ENCODE measurements around the gene STX19. TPM values are rescaled to one million over a fixed set of nuclear protein-coding genes. Genes with fewer than 3 reads are reported as not detected.

The STX19 gene
- total RNA-seq, 1 experiment from 2014 or later = not detected

DNA sequence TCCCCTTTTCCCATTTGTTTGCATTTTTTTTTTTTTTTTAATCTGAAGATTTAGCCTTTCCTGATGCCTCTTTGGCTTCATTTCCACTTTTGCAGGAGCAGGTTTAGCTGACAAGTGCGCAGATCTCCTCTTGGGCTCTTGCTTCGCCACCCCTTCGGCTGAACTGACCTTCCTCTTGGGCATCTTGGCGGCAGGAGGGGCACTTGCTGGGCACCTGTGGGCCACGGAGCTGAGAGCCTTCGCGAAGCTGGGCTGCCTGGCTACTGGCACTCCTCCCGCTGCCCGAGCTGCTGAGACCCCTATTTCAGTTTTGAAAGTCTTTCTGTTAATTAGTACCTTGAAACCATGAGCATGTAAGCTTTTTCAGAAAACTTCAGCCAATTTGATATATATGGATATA is 39.6 kb downstream of the STX19 start:
- Histone ChIP-seq H3K27me3 (replicated peaks; ENCODE audit: insufficient read depth, low read depth, low read length, poor library complexity) (no peaks in the 10 kb centered on the region), H3K4me3 (ENCODE audit: low read depth, low read length, poor library complexity, severe bottlenecking) (no peak overlapping the region), H3K4me1 (ENCODE audit: insufficient read depth, low read length, poor library complexity, severe bottlenecking) (peaks cover 25% of the 10 kb centered on the region), H3K27ac (ENCODE audit: low read depth, low read length, poor library complexity, severe bottlenecking) (peak overlapping the region; percentile 17), H3K36me3 (ENCODE audit: insufficient read depth, low read length, poor library complexity, severe bottlenecking) (no peaks in the 10 kb centered on the region), H3K9me3 (ENCODE audit: low read depth, low read length, poor library complexity, severe bottlenecking) (no peaks in the 10 kb centered on the region)
- TF ChIP-seq, protein P1, sequence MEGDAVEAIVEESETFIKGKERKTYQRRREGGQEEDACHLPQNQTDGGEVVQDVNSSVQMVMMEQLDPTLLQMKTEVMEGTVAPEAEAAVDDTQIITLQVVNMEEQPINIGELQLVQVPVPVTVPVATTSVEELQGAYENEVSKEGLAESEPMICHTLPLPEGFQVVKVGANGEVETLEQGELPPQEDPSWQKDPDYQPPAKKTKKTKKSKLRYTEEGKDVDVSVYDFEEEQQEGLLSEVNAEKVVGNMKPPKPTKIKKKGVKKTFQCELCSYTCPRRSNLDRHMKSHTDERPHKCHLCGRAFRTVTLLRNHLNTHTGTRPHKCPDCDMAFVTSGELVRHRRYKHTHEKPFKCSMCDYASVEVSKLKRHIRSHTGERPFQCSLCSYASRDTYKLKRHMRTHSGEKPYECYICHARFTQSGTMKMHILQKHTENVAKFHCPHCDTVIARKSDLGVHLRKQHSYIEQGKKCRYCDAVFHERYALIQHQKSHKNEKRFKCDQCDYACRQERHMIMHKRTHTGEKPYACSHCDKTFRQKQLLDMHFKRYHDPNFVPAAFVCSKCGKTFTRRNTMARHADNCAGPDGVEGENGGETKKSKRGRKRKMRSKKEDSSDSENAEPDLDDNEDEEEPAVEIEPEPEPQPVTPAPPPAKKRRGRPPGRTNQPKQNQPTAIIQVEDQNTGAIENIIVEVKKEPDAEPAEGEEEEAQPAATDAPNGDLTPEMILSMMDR (conservative IDR thresholded peaks at IDR 0.05; ENCODE audit: low read depth, low read length) = no peak
- no peak for TF ChIP-seq EZH2 (IDR thresholded peaks at IDR 0.05; ENCODE audit: borderline replicate concordance, low read depth, low read length, poor library complexity, severe bottlenecking)
- CTCF ChIA-PET = no interaction called here
- BruUV-seq (replicated peaks) = no TSS peak
- no peak for DNase-seq (ENCODE audit: low spot score)
- intact Hi-C loops (cut with micrococcal nuclease; ENCODE audit: unreplicated experiment) = no loop called here
- POLR2A ChIA-PET (ENCODE audit: low non-redundant PET) = no interaction called here

DNA sequence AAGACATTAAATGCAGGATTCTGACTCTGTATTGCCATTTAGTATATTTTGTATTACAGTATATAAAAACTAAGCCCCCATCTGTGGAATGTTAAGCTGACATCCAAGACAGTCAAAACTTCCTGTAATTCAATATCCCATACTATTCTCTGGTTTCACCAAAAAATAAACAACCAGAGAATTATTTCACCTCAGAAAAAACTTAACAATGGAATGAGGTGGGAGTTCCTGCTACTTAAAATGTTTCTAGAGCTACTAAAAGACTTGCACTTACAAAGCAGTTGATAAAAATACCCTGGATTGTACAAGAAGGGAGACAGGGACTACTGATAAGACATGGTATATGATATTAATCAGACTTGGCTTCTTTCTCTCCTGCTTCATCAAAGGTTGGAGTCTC is 40.1 kb downstream of the STX19 start:
- Histone ChIP-seq H3K36me3 (ENCODE audit: insufficient read depth, low read length, poor library complexity, severe bottlenecking) (no peaks in the 10 kb centered on the region), H3K4me3 (ENCODE audit: low read depth, low read length, poor library complexity, severe bottlenecking) (peak overlapping the region; percentile 5), H3K4me1 (ENCODE audit: insufficient read depth, low read length, poor library complexity, severe bottlenecking) (peaks cover 25% of the 10 kb centered on the region), H3K27me3 (replicated peaks; ENCODE audit: insufficient read depth, low read depth, low read length, poor library complexity) (no peaks in the 10 kb centered on the region), H3K27ac (ENCODE audit: low read depth, low read length, poor library complexity, severe bottlenecking) (peak overlapping the region; percentile 17), H3K9me3 (ENCODE audit: low read depth, low read length, poor library complexity, severe bottlenecking) (no peaks in the 10 kb centered on the region)
- no TSS peak for BruUV-seq (replicated peaks)
- ChIA-PET POLR2A (ENCODE audit: low non-redundant PET) (no interaction called here), CTCF (no interaction called here)
- DNase-seq (ENCODE audit: low spot score) = peak; percentile 34
- TF ChIP-seq, protein P1 (conservative IDR thresholded peaks at IDR 0.05; ENCODE audit: low read depth, low read length) = no peak
- TF ChIP-seq EZH2 (IDR thresholded peaks at IDR 0.05; ENCODE audit: borderline replicate concordance, low read depth, low read length, poor library complexity, severe bottlenecking) = no peak
- intact Hi-C loops (cut with micrococcal nuclease; ENCODE audit: unreplicated experiment) = no loop called here

DNA sequence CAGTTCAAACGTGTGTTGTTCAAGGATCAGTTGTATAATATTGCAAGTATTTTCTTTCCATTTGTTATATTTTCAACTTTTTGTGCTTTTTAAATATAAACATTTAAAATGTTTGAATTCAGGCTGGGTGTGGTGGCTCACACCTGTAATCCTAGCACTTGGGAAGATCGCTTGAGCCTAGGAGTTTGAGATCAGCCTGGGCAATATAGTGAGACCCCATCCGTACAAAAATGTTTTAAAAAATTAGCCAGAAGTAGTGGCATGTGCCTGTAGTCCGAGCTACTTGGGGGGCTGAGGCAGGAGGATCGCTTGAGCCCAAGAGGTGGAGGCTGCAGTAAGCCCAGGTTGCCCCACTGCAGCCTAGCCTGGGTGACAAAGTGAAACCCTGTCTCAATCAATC is 43.8 kb downstream of the STX19 start:
- DNase-seq (ENCODE audit: low spot score) = no peak
- no TSS peak for BruUV-seq (replicated peaks)
- Histone ChIP-seq H3K27me3 (replicated peaks; ENCODE audit: insufficient read depth, low read depth, low read length, poor library complexity) (no peaks in the 10 kb centered on the region), H3K36me3 (ENCODE audit: insufficient read depth, low read length, poor library complexity, severe bottlenecking) (no peaks in the 10 kb centered on the region), H3K9me3 (ENCODE audit: low read depth, low read length, poor library complexity, severe bottlenecking) (no peaks in the 10 kb centered on the region), H3K27ac (ENCODE audit: low read depth, low read length, poor library complexity, severe bottlenecking) (no peak overlapping the region), H3K4me3 (ENCODE audit: low read depth, low read length, poor library complexity, severe bottlenecking) (no peak overlapping the region), H3K4me1 (ENCODE audit: insufficient read depth, low read length, poor library complexity, severe bottlenecking) (peaks cover 39% of the 10 kb centered on the region)
- ChIA-PET POLR2A (ENCODE audit: low non-redundant PET) (no interaction called here), CTCF (no interaction called here)
- intact Hi-C loops (cut with micrococcal nuclease; ENCODE audit: unreplicated experiment) = no loop called here
- no peak for TF ChIP-seq EZH2 (IDR thresholded peaks at IDR 0.05; ENCODE audit: borderline replicate concordance, low read depth, low read length, poor library complexity, severe bottlenecking)

DNA sequence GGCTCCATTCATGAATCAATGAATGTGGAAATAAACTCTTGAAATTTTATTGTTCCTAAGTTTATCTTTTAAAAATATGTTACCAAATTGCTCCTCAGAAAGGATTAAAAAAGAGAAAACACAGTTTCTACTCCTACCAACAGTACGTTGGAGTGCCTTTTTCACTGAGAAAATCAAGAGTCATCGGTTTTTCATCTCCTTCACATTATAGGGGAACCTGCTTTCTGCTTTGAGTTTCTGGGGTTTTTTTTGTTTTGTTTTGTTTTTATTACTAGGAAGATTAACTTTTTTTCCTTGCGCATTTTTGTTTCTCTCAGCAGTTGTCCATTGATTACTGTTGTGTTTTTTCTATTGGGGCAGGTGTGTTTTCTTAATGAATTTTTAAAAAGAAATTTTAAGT is 45.0 kb downstream of the STX19 start:
- H3K36me3 ChIP-seq (ENCODE audit: insufficient read depth, low read length, poor library complexity, severe bottlenecking) = no peaks in the 10 kb centered on the region
- no peaks in the 10 kb centered on the region for H3K9me3 ChIP-seq (ENCODE audit: low read depth, low read length, poor library complexity, severe bottlenecking)
- H3K27ac ChIP-seq (ENCODE audit: low read depth, low read length, poor library complexity, severe bottlenecking) = no peak overlapping the region
- BruUV-seq (replicated peaks) = no TSS peak
- TF ChIP-seq, protein P1 (conservative IDR thresholded peaks at IDR 0.05; ENCODE audit: low read depth, low read length) = no peak
- no peak for TF ChIP-seq EZH2 (IDR thresholded peaks at IDR 0.05; ENCODE audit: borderline replicate concordance, low read depth, low read length, poor library complexity, severe bottlenecking)
- H3K27me3 ChIP-seq (replicated peaks; ENCODE audit: insufficient read depth, low read depth, low read length, poor library complexity) = no peaks in the 10 kb centered on the region
- POLR2A ChIA-PET (ENCODE audit: low non-redundant PET) = no interaction called here
- intact Hi-C loops (cut with micrococcal nuclease; ENCODE audit: unreplicated experiment) = no loop called here
- no peak for DNase-seq (ENCODE audit: low spot score)
- peaks cover 36% of the 10 kb centered on the region for H3K4me1 ChIP-seq (ENCODE audit: insufficient read depth, low read length, poor library complexity, severe bottlenecking)
- CTCF ChIA-PET = no interaction called here
- H3K4me3 ChIP-seq (ENCODE audit: low read depth, low read length, poor library complexity, severe bottlenecking) = no peak overlapping the region

Data from A673 (cell line).